Measurements from ENCODE around the gene BAIAP2L1. TPM values are rescaled to one million over a fixed set of nuclear protein-coding genes. Genes with fewer than 3 reads are reported as not detected.

BAIAP2L1 gene
- total RNA-seq, 1 donor from 2014 or later = 6.5 TPM

DNA sequence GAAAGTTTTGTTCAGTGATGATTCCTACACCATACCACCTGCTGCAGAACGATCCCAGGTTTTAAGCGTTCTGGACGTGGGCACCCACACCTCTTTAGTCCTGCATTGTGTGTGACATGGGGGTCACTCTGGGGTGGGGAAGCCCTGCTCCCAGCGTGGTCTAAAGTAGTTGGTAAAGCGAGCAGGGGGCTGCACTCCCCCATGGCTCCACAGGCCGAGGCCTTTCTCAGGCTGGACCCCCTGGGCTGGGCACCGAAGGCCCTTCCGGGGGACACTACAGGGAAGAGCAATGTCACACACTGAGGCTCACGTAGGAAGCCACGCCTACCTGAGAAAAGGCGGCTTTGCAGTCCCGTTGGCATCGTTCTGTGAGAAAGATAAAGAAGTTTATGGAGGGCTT lies 107.1 kb downstream of the BAIAP2L1 start:
- no peak for DNase-seq

DNA sequence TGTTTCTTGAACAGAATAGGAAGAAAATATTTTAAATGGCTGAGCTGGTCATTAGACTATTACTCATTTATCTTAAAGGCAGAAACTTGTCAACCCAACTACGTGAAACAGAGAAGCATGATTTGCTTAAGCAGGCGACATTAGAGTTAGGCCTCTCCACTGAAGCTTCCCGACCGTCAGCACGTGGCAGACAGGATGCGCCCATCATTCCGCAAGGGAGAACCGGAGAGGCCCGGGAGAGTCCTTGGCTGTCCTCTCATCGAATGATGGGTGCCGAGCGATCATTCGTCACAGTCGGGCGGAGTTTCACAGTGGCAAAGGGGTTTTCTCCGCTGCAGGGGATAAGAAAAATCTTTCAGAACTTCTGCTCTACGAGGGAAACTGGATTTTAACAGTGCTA lies 107.6 kb downstream of the BAIAP2L1 start:
- DNase-seq = no peak

DNA sequence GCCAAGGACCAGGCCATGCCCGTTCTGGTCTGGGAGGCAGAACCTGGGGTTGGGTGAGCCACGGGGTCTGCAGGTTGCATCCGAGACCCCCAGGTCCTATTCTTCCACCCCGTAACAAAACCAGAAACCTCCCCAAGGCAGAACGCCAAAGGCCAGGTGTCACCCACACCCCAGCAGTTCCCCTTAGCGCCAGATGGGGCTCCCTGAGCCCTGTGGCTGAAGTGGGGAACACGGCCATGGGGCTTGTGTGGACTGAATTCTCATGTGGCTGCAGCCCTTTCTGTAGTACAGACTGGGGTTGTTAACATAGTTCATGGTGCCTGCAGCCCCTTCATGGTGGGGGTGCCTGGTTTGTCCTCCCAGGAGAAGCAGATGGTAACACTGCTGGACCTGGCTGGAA lies 109.2 kb downstream of the BAIAP2L1 start:
- no peak for DNase-seq

DNA sequence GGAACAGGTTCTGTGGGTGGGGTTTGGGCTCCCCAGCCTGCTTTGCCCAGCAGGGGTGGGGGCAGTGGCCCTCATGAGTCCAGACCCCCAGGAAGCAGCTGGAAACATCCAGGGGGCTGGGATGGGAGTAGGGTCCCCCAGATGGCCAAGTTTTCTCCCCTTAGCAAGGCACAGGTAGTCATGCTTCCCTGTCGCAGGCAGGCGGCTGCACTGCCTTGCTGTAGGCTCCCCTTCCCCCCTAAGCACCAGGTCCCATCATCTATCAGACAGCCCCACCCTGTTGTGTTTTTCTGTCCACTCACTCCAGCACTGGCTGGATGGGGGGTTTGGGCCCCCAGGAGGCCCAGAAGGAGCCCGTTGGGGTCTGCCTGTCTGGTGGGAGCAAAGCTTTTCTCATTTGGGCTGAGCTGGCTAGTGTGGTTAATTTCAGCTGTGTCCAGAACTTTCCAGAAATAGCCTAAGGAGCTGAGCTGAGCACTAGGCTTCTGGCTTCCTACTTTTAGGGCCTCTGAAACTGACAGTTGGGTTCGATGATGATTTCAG lies 111.5 kb downstream of the BAIAP2L1 start:
- DNase-seq = no peak

DNA sequence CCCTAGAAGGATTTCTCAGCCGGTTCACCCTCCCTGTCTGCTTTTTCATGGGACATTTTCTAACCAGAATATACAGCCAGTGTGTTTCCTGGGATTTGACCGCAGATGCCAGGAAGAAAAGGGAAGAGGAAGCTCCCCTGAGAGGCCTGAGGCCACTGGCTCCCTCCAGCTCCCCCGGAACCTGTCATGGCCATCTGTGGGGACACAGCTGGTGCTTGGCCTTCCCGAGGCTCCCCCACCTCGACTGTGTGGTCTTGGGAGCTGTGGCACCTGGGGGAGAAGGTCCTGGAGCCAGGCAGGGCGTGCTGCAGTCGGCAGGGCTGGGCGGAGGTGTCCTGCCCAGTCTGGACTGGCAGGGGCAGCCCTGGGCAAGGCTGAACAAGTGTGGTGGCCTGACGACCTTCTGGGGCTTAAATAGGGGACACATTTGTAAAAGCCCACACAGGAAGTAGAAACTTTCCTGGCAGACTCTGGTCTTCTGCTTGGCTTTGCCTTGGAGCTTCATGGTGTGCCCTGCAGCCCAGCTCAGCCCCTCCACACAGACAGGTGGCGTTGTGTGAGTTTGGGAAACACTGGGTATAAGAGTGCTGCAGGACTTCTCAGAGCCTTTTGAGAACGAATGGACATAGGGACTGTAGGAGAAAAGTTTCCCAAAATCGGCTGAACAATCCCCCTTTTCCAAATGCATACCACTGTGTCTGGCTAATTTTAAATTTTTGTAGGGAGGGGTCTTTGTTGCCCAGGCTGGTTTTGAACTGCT lies 112.6 kb downstream of the BAIAP2L1 start:
- DNase-seq = no peak

DNA sequence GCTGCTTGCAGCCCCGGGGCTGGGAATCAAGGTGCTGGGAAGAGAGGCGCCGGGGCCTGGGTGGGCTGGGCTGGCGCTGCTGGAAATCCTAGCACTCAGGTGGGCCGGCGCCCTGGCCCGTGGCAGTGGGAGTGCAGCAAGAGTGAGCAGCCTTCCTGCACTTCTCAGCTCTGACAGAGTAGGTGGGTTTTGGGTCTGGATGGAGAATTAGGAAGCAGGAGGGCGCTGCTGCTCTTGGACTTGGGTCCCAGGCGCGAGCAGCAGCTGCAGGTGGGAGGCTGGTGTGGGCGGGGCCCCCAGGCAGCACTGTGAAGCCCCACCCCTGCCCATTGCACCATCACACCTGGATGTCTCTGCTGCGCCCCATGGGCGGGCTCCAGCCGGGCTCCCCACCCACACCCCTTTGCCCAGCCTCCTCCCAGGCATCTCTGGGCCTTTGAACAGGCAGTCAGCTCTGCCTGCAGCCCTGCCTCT lies 113.4 kb downstream of the BAIAP2L1 start:
- DNase-seq = no peak

DNA sequence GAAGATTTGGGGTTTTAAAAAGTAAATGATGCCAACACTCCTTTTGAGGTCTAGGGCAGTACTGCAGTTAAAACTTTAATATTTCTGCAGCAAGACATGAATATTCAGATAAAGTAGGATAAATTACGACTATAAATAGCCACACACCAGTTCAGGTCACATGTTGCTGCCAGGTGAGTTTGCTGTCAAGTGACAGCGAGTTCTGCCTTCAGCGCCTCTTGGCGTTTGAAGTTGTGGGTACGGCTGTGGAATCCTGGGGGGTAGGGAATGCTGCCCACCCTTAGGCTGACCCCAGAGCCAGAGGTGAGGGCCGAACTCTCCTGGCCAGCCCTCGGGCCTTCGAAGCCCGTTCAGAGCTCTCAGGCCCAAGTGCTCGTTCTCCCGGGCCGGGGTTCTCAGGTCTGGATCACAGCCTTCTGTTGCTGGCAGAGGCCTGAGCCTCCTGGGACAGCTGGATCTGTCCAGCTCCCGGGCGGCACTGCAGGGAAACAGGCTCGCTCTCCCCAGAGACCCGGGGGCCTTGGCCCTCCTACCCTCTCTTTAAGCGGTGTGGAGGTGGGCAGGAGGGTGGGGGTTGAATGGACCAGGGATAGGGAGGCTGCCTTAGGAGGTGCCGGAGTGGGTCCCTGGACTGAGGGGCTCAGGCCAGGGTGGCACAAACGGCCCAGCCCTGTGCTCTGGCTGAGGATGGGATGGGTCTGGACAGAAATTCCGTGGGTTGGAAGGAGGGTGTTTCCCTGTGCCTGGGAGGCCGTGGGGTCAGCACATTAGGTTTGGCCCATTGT lies 114.0 kb downstream of the BAIAP2L1 start:
- DNase-seq = no peak

DNA sequence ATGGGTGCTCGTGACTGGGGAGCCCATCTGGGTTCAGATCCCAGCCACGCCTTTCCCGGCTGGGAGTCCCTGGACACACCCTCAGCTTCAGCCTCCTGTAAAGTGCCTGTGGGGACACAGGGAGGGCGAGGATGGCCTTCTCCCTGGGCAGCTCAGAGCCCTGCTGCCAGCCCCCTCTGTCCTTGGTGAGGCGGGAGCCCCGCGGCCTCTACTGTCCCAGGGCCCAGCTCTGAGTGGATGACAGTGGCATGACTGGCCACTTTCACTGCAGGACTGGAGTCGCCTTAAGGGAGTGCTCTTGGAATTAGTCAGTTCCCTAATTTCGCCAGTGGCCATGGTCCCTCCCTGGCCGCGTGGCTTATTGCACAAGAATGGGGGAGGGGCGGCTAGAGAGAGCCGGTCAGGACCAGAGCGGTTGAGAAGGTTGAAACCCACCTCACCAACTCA lies 114.8 kb downstream of the BAIAP2L1 start:
- no peak for DNase-seq

DNA sequence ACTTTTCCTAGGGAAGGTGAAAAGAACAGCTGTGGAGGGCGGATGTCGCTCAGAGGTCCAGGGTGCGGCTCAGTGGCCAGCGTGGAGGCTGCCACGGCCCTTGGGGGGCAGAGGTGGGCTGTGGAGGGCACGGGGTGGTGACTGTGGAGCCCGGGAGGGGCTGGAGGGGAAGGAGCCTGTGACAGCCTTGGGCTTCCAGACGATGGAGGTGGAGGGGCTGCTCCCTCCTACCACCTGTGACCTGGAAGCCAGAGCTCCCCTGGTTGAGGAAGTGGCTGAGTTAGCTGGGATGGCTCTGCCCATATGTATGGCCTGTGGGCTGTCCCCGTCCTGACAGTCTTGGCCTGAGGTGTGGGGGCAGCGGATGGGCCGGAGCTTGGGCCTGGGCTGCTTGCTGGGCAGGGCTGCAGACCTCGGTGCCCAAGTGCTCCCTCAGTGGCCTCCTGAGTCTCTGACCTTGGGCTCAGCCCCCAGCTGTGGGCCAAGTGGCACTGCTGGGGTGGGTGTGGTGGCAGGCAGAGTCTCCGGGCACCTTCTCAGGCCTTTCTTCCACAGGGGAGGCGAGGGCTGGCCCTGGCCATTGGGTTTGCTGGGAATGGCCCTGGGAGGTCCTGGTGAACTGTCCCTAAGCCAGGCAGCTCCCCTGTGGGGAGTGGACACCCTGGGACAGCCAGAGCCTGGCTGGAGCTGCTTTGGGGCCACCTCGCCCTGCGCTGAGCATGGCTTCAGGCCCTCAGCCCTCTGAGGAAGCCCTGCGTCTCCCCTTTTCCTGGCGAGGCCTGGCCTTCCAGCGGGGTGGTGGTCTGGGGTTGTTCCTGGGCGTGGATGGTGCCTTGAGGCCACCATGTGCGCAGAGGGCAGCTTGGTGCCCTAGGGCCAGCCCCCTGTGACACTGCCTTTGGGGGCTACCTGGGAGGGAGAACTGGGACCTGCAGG lies 115.5 kb downstream of the BAIAP2L1 start:
- no peak for DNase-seq

DNA sequence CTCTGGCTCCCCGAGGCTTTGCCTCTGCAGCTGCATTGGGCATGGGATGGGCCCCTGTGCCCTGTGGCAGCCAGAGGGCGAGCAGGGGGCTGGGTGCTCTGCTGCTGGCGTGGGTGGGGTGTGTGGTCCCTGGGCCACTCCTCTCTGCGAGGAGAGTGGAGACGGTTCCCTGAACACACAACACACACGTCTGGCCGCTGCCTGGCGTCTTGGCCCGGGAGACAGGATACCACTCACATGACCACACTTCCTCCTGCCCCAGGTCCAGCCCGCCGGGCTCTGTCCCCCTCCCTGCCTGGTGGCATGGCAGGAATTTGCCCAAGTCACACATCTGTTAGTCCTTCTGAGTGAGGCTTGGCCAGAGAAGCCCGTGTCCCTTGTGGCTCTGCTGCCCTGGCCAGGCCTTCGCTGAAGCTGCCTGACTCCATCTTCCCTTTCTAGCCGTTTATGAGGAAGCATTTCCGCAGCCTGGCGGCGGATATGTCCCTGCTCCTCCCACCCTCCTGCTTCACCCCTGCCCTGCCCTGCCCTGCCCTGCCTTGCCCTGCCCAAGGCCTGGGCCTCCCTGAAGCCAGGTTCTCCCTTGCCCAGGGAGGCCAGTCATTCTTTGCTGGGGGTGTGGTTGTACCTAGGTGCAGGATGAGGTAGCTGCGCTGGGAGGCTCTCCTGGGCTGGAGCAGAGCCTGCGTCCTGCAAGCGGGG lies 116.4 kb downstream of the BAIAP2L1 start:
- peak; percentile 54 for DNase-seq

DNA sequence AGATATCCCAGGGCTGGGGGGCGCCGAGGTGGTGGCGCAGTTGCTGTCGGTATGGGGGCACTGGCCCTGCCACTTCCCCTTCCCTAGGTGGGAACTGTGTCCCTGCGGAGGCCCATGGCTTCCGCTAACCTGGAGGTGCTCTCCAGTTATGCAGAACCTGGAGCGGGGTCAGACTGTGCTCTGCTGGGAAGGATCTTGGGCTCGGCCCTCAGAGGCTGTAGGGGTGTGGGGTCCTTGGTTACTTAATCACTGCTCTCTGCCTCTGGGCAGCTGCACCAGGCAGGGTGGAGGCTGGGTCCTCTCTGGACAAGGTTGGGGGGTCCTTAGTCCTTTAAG lies 117.0 kb downstream of the BAIAP2L1 start:
- no peak for DNase-seq

DNA sequence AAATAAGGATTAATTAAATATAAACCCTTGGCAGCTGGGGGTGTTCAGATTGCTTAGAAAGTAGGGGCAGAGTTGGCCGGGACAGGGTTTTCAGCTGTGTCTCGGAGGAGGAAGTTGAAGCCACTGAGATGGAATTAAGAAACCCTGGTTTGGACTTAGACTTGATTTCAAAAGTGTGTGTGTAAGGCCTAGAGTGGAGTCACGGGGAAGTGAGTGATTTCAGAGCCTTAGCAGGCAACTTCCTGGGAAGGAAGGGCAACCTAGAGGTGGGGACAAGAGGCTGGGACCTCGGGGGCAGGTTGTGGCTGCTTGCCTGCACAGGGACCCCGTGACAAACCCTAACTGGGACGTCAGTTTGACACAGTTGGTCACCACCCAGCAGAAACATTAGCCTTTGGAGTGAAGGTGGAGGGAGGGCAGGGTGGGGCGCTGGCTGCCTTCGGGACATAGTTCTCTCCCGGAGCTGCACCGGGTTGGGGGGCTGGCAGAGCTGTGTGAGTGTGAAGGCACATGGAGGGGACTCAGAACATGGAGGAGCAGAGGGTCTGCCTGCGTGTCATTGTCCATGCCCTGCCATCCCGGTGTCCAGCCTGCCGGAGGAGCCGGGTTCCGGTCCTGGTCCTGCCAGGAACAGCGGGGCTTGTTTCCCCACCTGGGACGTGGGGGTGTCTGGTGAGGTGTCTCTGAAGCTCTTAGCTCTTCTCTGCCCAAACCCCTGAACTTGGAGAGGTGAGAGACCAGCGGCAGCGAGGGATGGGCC lies 117.6 kb downstream of the BAIAP2L1 start:
- no peak for DNase-seq

DNA sequence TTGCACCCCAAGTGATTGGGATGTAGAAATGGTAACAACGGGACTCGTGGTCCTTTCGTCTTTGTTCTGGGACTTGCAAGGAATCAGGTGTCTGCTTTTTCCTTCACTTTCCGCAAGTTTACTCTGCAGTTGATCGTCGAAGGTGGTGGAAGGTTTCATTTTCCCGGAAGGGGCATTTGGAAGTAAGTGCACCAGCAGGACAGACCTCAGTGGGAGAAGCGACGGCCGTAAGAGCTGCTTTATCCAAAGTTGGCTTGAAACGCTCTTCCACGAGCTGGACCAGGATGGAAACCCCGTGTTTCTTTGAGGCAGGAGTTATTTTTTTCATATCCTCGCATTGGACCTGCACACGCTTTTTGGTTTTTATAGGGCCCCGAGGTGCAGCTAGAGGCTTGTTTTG lies 118.2 kb downstream of the BAIAP2L1 start:
- no peak for DNase-seq

DNA sequence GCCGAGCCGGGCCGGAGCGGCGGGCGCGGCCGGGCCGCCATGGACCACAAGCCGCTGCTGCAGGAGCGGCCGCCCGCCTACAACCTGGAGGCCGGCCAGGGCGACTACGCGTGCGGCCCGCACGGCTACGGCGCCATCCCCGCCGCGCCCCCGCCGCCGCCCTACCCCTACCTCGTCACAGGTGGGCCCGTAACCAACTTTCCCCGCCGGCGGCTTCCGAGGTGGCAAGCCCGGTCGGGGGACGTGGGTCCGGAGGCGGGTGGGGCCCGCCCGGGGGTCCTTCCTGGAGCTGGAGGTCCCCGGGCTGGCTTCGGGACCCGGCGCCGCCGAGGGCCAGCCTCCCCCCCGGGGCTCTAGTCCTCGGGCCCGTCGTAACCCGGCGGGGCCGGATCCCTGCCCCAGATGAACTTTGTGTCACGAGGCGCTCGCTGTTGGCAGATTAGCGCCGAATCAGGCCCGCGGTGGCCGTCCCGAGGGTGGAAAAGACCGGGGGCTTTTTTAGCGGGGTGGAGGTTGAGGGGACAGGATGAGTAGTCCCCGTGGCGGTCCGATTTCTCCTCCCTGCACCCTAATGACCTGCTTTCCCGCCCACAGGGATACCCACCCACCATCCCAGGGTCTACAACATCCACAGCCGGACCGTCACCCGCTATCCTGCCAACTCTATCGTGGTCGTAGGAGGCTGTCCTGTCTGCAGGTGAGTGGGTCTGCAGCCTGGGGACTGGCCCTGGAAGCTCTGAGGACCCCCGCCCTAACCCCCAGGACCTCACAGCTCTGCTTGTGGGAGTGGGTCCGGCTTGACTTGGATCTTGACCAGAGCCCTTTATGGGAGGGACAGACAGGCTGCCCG lies 118.9 kb downstream of the BAIAP2L1 start:
- no peak for DNase-seq

DNA sequence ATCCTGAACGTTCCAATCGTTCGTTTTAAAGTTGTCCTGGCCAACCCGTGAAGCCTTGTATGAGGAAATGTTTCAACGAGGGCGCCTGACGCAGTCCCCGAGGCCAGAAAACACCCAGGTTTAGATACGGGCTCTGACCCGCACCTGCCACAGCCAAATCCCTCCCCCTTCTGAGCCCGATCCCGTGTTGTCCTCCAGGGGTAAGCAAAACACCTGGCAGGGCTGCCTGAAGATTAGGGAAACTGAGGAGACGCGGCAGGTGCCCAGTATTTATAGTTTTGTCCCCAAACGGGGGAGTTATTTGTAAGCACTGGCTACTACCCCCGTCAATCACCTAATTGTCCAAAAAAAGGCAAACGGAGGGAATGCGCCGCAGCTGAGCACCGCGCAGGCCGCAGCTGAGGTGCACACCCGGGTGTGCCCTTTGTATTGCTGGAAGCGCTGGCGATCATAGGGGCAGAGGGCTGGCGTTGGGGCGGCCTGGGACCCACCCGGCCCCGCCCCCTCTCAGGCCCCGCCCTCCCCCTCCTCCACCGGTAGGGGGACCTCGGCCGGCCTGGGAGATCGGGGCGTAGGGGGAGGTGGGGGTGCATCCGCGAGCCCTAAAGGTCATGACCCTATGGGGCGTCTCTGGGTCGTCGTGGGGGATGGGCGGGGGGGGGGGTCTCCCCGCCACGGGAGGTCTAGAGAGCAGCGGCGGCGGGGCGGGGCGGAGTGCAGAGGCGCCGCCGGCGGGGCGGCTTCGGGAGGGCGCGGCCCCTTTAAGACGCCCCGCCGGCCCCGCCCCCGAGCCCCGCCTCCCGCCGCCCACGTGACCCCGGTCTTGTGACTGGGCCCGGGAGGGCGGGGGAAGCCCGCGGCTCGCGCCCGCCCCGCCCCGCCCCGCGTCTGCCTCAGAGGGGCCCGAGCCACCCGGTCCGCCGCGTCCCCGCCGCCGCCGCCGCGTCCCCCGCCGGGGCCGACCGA lies 119.8 kb downstream of the BAIAP2L1 start, which contains the start of gene BRI3:
Gene BRI3 (plus strand): TSS at position 896 of the 966 bp plus-strand sequence. CDS start 110 bp downstream, outside the sequence.
- peak; percentile 96 for DNase-seq

DNA sequence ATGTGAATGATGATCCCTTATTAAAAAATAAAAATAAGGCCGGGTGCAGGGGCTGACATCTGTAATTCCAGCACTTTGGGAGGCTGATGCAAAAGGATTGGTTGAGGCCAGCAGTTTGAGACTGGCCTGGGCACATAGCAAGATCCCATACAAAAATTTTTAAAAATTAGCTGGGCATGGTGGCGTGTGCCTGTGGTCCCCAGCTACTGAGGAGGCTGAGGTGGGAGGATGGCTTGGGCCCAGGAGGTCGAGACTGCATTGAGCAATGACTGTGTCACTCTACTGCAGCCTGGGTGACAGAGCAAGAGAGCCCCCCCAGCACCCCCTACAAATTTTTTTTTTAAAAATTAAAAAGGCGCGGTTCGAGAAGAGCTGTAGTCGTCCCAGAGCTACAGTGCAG lies 120.6 kb downstream of the BAIAP2L1 start:
- no peak for DNase-seq

DNA sequence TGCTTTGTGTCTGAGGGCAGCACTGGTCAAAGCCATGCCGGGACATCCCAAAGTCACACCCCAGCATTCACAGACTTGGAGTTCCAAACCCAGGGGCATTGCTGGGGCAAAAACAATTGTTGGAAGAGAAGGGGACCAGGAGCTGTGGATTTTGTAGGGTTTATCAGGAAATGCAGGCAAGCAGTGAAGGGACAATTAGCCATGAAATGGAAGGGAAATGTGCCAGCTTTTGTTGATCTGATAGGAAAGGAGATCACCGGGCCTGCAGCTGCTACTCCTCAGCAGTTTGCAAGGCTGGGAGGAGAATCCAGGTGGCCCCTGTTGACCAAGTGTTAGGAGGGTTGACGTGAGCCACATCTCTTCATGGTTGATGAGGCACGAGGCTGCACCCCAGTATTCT lies 122.0 kb downstream of the BAIAP2L1 start:
- DNase-seq = no peak

DNA sequence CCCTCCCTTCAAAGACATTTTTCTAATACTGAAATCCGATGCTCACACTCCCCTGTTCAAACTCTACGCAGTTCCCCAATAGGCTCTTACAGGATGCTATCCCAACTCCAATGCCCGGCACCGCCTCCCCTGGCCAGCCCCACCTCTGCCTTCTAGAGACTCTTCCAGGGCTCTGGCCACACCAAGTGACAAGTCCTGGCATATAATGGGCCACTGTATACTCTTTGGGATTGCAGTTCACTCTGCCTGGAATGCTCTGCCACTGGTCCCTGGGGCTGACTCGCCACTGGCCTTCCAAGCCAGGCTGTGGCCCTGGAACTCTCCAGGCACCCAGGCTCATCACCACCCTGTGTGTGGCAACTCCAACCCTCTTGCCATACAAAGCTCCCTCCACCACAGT lies 122.5 kb downstream of the BAIAP2L1 start:
- no peak for DNase-seq

Measured in tongue (tissue), 2 donors.